ENCODE measurements around the gene DCPS. TPM values are rescaled to one million over a fixed set of nuclear protein-coding genes. Genes with fewer than 3 reads are reported as not detected.
"Not testable (repeated sequence)": the region's sequence is repeated elsewhere in the genome, so short reads cannot be mapped to it uniquely, and the experiment has no call there.

Gene DCPS
- 10 to 100 TPM; 27.4 to 29.1 TPM for total RNA-seq

- Mint-ChIP-seq H3K9me3 (no peaks in the 10 kb centered on the region), H3K4me1 (peaks cover 22% of the 10 kb centered on the region), H3K27me3 (no peaks in the 10 kb centered on the region), H3K27ac (peak within 1 kb of the TSS; percentile 96), H3K36me3 (peaks cover 15% of the 10 kb centered on the region), H3K4me3 (peak within 1 kb of the TSS; percentile 88)
- peak; percentile 99 for ATAC-seq (ENCODE audit: low read depth)
- peak; percentile 93 for DNase-seq
- POLR2A ChIA-PET: interaction anchor here (0.6 to 1.4 kb wide), 12 partner anchors 9 to 174 kb away, joined by 3 to 19 read pairs (median 5); partner anchors contain the start of genes FOXRED1, SRPRA and ST3GAL4
Measured at GRCh38 chr11:126303623-126304456, at the start of gene DCPS. TSS of gene DCPS (plus strand) at chr11:126304060. CDS start at chr11:126304081, 21 bp downstream.

GRCh38 chr11:126254819-126255218, 49.0 kb upstream of the DCPS start:
- no peak overlapping the region for H3K4me3 Mint-ChIP-seq
- H3K27ac Mint-ChIP-seq: no peak overlapping the region
- ATAC-seq (ENCODE audit: low read depth) (no peak), DNase-seq (no peak)
- no peaks in the 10 kb centered on the region for H3K4me1 Mint-ChIP-seq
- peaks cover 3% of the 10 kb centered on the region for H3K36me3 Mint-ChIP-seq
- H3K9me3 Mint-ChIP-seq: no peaks in the 10 kb centered on the region
- POLR2A ChIA-PET: no interaction called here
- no peaks in the 10 kb centered on the region for H3K27me3 Mint-ChIP-seq

GRCh38 chr11:126255507-126255906, 48.4 kb upstream of the DCPS start:
- DNase-seq; ATAC-seq (ENCODE audit: low read depth); H3K36me3 Mint-ChIP-seq; H3K27ac Mint-ChIP-seq; POLR2A ChIA-PET; H3K4me3 Mint-ChIP-seq; H3K9me3 Mint-ChIP-seq; H3K27me3 Mint-ChIP-seq; H3K4me1 Mint-ChIP-seq: not testable (repeated sequence)

- H3K27ac Mint-ChIP-seq: no peak overlapping the region
- no peaks in the 10 kb centered on the region for H3K27me3 Mint-ChIP-seq
- no peaks in the 10 kb centered on the region for H3K4me1 Mint-ChIP-seq
- H3K36me3 Mint-ChIP-seq: peaks cover under 1% of the 10 kb centered on the region
- no peak overlapping the region for H3K4me3 Mint-ChIP-seq
- POLR2A ChIA-PET: no interaction called here
- DNase-seq (no peak), ATAC-seq (ENCODE audit: low read depth) (no peak)
- H3K9me3 Mint-ChIP-seq: no peaks in the 10 kb centered on the region
Measured at GRCh38 chr11:126256216-126256615, 47.6 kb upstream of the DCPS start.

- no peaks in the 10 kb centered on the region for H3K9me3 Mint-ChIP-seq
- POLR2A ChIA-PET: no interaction called here
- no peaks in the 10 kb centered on the region for H3K4me1 Mint-ChIP-seq
- no peak overlapping the region for H3K27ac Mint-ChIP-seq
- no peak overlapping the region for H3K4me3 Mint-ChIP-seq
- ATAC-seq (ENCODE audit: low read depth): no peak
- H3K36me3 Mint-ChIP-seq: peaks cover 2% of the 10 kb centered on the region
- no peaks in the 10 kb centered on the region for H3K27me3 Mint-ChIP-seq
- DNase-seq: no peak
Measured at GRCh38 chr11:126257144-126257543, 46.7 kb upstream of the DCPS start.

- H3K36me3 Mint-ChIP-seq: peaks cover 2% of the 10 kb centered on the region
- H3K4me1 Mint-ChIP-seq: no peaks in the 10 kb centered on the region
- DNase-seq (no peak), ATAC-seq (ENCODE audit: low read depth) (no peak)
- H3K9me3 Mint-ChIP-seq: no peaks in the 10 kb centered on the region
- H3K27me3 Mint-ChIP-seq: no peaks in the 10 kb centered on the region
- POLR2A ChIA-PET: interaction anchor here (0.5 kb wide), 1 partner anchor 85 kb away, joined by 4 read pairs; no protein-coding TSS in a partner anchor
- H3K27ac Mint-ChIP-seq: peak overlapping the region; percentile 15
- no peak overlapping the region for H3K4me3 Mint-ChIP-seq
Measured at GRCh38 chr11:126257764-126258163, 46.1 kb upstream of the DCPS start.

GRCh38 chr11:126262216-126262615, 41.6 kb upstream of the DCPS start:
- Mint-ChIP-seq H3K4me1 (peaks cover 12% of the 10 kb centered on the region), H3K36me3 (peaks cover 37% of the 10 kb centered on the region), H3K4me3 (no peak overlapping the region), H3K27ac (no peak overlapping the region), H3K27me3 (no peaks in the 10 kb centered on the region), H3K9me3 (no peaks in the 10 kb centered on the region)
- DNase-seq (no peak), ATAC-seq (ENCODE audit: low read depth) (no peak)
- POLR2A ChIA-PET: no interaction called here

GRCh38 chr11:126263489-126263888, 40.4 kb upstream of the DCPS start:
- H3K4me1 Mint-ChIP-seq: peaks cover 19% of the 10 kb centered on the region
- DNase-seq (no peak), ATAC-seq (ENCODE audit: low read depth) (no peak)
- H3K36me3 Mint-ChIP-seq: peaks cover 38% of the 10 kb centered on the region
- H3K4me3 Mint-ChIP-seq: no peak overlapping the region
- POLR2A ChIA-PET: interaction anchor here (1.2 kb wide), 1 partner anchor 52 kb away, joined by 3 read pairs; the partner anchor contains the start of genes FAM118B and RPUSD4
- no peak overlapping the region for H3K27ac Mint-ChIP-seq
- H3K9me3 Mint-ChIP-seq: no peaks in the 10 kb centered on the region
- H3K27me3 Mint-ChIP-seq: no peaks in the 10 kb centered on the region

- Mint-ChIP-seq H3K9me3 (no peaks in the 10 kb centered on the region), H3K27ac (no peak overlapping the region), H3K4me3 (no peak overlapping the region), H3K4me1 (peaks cover 33% of the 10 kb centered on the region), H3K36me3 (peaks cover 38% of the 10 kb centered on the region), H3K27me3 (no peaks in the 10 kb centered on the region)
- POLR2A ChIA-PET: no interaction called here
- ATAC-seq (ENCODE audit: low read depth) (no peak), DNase-seq (no peak)
Measured at GRCh38 chr11:126265811-126266210, 38.0 kb upstream of the DCPS start.

GRCh38 chr11:126267650-126268049, 36.2 kb upstream of the DCPS start:
- peaks cover 38% of the 10 kb centered on the region for H3K36me3 Mint-ChIP-seq
- peak overlapping the region; percentile 98 for H3K4me3 Mint-ChIP-seq

GRCh38 chr11:126268361-126268707, 35.5 kb upstream of the DCPS start:
- DNase-seq: no peak
- H3K4me3 Mint-ChIP-seq: peak overlapping the region; percentile 98

More at GRCh38 chr11:126267650-126268049, 36.2 kb upstream of the DCPS start:
- POLR2A ChIA-PET: interaction anchor here (1.0 to 3.5 kb wide), 6 partner anchors 14 to 380 kb away, joined by 3 to 52 read pairs (median 11); partner anchors contain the start of genes DCPS, FAM118B, HYLS1 and RPUSD4
- no peaks in the 10 kb centered on the region for H3K27me3 Mint-ChIP-seq
- peaks cover 35% of the 10 kb centered on the region for H3K4me1 Mint-ChIP-seq
- peak overlapping the region; percentile 97 for H3K27ac Mint-ChIP-seq
- H3K9me3 Mint-ChIP-seq: no peaks in the 10 kb centered on the region
- ATAC-seq (ENCODE audit: low read depth): no peak
- DNase-seq: no peak

GRCh38 chr11:126268708-126269579, 34.9 kb upstream of the DCPS start, which contains the start of the genes FOXRED1 and SRPRA:
TSS of gene FOXRED1 (plus strand) at chr11:126269154. CDS start at chr11:126269207, 53 bp downstream.
TSS of gene SRPRA (minus strand) at chr11:126268895. CDS start at chr11:126268804, 91 bp downstream.
- Mint-ChIP-seq H3K27me3 (no peaks in the 10 kb centered on the region), H3K4me3 (peak within 1 kb of the TSS; percentile 98), H3K27ac (peak within 1 kb of the TSS; percentile 97), H3K9me3 (no peaks in the 10 kb centered on the region), H3K36me3 (peaks cover 32% of the 10 kb centered on the region), H3K4me1 (peaks cover 35% of the 10 kb centered on the region)
- ATAC-seq (ENCODE audit: low read depth) (peak; percentile 99), DNase-seq (peak; percentile 99)
- POLR2A ChIA-PET: interaction anchor here (0.6 to 3.5 kb wide), 13 partner anchors 13 to 604 kb away, joined by 3 to 52 read pairs (median 4); partner anchors contain the start of genes DCPS, FAM118B, HYLS1 and RPUSD4

More at GRCh38 chr11:126268361-126268707, 35.5 kb upstream of the DCPS start:
- H3K27ac Mint-ChIP-seq: peak overlapping the region; percentile 97
- peaks cover 35% of the 10 kb centered on the region for H3K4me1 Mint-ChIP-seq
- H3K27me3 Mint-ChIP-seq: no peaks in the 10 kb centered on the region
- ATAC-seq (ENCODE audit: low read depth): peak; percentile 0
- H3K36me3 Mint-ChIP-seq: peaks cover 38% of the 10 kb centered on the region
- POLR2A ChIA-PET: interaction anchor here (0.7 to 3.5 kb wide), 11 partner anchors 13 to 381 kb away, joined by 3 to 52 read pairs (median 4); partner anchors contain the start of genes DCPS, FAM118B, HYLS1 and RPUSD4
- no peaks in the 10 kb centered on the region for H3K9me3 Mint-ChIP-seq

GRCh38 chr11:126277322-126277721, 26.5 kb upstream of the DCPS start:
- ATAC-seq (ENCODE audit: low read depth) (no peak), DNase-seq (no peak)
- POLR2A ChIA-PET: no interaction called here
- Mint-ChIP-seq H3K27me3 (no peaks in the 10 kb centered on the region), H3K36me3 (peaks cover 25% of the 10 kb centered on the region), H3K9me3 (no peaks in the 10 kb centered on the region), H3K4me3 (no peak overlapping the region), H3K4me1 (peaks cover 18% of the 10 kb centered on the region), H3K27ac (no peak overlapping the region)
